GM20431 (cell line): Measurements from ENCODE around the gene TMEM35B.
"Not testable (repeated sequence)": the region's sequence is repeated elsewhere in the genome, so short reads cannot be mapped to it uniquely, and the experiment has no call there.

Experiments used
- in situ Hi-C: fragments of 300-500 bp; cut with MseI, MboI; formaldehyde crosslinking; loops from one replicate; pipeline ENCODE4 v1.15.0; 2020; ENCODE audit warnings: low sequenced_read_pairs; ENCODE audit not compliant: unreplicated experiment

TMEM35B gene

DNA sequence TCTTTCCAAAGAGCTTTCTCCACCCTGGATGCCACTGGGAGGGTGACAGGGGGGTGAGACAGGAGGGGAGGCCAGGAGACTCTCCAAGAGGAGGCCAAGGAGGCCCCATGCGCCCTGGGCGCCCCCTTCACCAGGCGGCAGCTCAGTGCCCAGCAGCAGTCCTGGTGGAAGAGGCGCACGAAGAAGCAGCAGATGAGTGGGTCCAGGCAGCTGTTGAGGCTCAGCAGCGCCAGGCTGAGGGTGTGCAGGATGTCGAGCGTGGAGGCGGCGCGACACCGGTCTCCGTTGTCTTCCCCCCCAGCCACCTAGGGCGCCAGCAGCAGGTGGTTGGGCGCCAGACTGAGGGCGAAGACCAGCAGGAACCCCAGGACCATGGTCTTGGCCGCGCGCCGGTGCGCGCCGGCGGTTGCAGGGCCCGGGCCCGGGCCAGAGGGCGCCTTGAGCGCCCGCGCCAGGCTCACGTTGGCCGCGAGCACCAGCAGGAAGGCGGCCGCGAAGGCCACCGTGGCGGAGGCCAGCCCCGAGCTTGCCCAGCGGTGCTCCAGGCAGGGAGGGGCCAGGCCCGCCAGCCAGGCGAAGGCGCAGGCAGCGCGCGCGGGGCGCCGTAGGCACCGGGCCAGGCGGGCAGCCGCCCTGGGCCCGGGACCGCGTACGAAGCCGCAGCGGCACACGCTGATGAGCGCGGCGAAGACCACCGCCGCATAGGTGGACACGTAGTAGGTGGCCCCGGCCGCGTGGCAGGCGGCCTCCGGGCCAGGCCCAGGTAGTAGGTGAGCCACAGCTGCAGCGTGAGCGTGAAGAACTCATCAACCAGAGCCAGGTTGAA lies 8.6 kb downstream of the TMEM35B start:
- in situ Hi-C loops, result no loop called here

DNA sequence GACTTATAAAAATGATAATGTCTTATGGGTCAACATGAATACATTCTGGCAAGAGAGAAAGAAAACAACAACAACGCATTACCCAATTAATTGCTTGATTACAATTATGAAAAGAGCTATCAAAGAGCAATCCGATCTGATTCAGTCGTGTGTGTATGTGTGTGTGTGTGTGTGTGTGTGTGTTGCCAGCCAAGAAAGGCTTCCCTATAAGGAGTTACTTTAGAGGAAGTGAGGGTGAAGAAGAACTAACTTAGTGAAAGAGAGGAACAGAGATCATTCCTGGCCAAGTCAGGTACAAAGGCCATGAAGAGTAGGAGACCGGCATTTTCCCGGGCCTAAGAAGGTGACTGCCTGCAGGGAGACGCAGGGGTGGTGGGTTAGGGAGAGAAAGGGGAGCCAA lies 9.4 kb downstream of the TMEM35B start:
- in situ Hi-C loops, result no loop called here

DNA sequence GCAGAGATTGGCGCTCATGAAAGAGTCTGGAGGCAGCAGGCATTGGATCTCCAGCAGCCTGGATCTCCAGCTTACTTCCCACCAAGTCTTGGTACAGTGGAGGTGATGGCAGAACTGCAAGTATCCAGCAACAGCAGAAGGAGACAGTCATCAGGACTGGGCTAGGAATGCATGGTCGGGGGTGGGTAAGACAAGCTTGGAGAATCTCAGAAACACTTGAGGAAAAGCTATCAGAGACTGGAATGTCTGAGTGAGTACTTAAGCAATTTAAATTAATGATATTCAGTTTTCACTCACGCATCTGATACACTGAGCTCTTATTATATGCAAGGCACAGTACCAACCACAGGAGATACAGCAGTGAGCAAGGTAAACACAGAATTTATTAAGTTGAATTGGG lies 9.8 kb downstream of the TMEM35B start:
- in situ Hi-C loops, result no loop called here

- in situ Hi-C loops, result no loop called here
Measured at GRCh38 chr1:34974626-34975025, 10.5 kb downstream of the TMEM35B start.

DNA sequence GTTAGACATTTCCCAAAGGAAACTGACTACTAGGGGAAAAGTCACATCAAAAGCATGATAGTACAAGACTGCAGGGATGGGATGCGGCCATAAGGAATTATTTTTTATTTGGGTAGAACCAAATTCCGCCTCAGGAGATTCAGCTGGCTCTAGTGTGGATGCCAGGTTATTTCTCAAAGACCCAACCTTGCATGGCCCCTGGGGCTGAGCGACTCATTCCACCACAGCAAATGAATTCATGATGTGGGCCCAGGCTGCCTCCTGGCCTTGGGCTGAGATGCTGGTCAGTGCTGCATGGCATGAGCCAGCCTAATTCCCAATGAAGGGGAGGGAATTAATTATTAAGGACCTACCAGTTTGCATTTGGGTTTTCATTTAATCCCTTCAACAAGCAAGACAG lies 11.8 kb downstream of the TMEM35B start:
- in situ Hi-C loops, result no loop called here

GRCh38 chr1:34970829-34971228 lies 14.3 kb downstream of the TMEM35B start:
- in situ Hi-C loops, result no loop called here

- in situ Hi-C loops, result no loop called here
Measured at GRCh38 chr1:34970220-34970735, 14.9 kb downstream of the TMEM35B start.

DNA sequence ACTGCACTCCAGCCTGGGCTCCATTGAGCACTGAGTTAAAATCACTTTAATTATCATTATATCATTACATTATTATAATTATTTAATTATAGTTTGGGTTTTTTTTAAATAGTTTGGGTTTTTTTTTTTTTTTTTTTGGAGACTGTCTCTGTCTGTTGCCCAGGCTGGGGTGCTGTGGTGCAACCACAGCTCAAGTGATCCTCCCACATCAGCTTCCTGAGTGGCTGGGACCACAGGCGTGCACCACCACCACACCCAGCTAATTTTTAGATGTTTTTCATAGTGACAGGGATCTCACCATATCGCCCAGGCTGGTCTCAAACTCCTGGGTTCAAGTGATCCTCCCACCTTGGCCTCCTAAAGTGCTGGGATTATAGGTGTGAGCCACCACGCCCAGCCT lies 16.9 kb downstream of the TMEM35B start:
- in situ Hi-C loops, result not testable (repeated sequence)

DNA sequence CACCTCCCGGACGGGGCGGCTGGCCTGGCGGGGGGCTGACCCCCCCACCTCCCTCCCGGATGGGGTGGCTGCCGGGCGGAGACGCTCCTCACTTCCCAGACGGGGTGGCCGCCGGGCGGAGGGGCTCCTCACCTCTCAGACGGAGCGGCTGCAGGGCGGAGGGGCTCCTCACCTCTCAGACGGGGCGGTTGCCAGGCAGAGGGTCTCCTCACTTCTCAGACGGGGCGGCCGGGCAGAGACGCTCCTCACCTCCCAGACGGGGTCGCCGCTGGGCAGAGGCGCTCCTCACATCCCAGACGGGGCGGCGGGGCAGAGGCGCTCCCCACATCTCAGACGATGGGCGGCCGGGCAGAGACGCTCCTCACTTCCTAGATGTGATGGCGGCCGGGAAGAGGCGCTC lies 17.5 kb downstream of the TMEM35B start:
- in situ Hi-C loops, result not testable (repeated sequence)

DNA sequence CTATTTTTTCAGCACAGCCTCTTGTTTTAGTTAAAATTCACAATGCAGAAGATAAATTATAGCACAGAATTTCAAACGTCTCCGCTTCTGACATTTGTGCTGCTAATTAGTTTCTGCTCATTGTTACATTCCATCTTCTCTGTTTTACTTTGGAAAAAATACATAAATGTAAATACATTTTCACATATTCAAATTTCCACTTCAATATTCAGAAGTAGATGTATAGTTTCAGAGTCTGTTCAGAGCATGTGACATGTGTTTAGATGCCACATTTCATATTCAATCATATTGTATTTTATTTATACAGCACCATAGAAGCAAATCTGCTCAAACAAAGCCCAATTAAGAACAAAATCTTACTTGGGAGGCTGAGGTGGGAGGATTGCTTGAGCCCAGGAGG lies 19.6 kb downstream of the TMEM35B start:
- in situ Hi-C loops, result no loop called here

GRCh38 chr1:34950428-34950827 lies 34.7 kb downstream of the TMEM35B start:
- in situ Hi-C loops, result no loop called here

GRCh38 chr1:34948739-34949138 lies 36.4 kb downstream of the TMEM35B start:
- in situ Hi-C loops, result not testable (repeated sequence)

- in situ Hi-C loops, result not testable (repeated sequence)
Measured at GRCh38 chr1:34947641-34948314, 37.4 kb downstream of the TMEM35B start.

- in situ Hi-C loops, result no loop called here
Measured at GRCh38 chr1:34946211-34946610, 38.9 kb downstream of the TMEM35B start.

DNA sequence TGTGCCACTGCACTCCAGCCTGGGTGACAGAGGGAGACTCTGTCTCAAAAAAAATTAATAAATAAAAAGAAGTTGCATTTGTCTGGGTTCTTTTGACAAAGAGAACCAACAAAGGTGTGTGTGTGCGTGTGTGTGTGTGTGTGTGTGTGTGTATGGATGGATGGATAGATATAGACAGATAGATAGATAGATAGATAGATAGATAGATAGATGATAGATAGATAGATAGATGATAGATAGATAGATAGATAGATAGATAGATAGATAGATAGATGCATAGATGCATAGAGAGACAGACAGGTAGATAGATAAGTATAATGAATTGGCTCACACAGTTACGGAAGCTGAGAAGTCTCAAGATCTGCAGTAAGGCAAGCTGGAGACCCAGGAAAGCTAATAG lies 43.3 kb downstream of the TMEM35B start:
- in situ Hi-C loops, result not testable (repeated sequence)
